ENCODE measurements around the gene CYS1. TPM values are rescaled to one million over a fixed set of nuclear protein-coding genes. Genes with fewer than 3 reads are reported as not detected.

The CYS1 gene
- total RNA-seq, 2 experiments from 2014 or later = 0.68 TPM; not detected in 1

DNA sequence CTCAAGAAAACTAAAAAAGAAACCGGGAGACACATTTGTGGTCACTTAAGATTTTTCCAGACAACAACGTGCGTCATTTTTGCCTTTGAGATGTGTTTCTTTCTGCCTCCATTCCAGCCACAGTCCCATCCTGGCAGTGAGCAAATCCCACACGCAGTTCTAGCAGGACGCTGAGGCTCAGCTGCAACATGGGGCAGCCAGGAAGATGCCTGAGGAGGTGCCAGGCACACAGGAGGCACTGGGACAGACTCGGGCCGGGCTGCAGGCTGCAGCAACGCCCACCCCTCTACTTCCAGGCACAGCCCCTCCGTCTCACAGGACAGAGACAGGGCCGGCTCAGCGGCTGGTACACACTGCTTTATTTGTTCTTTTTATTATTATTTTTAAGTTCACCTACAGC lies 23.8 kb downstream of the CYS1 start:
- no peaks in the 10 kb centered on the region for H3K79me2 ChIP-seq (ENCODE audit: insufficient read depth, low read depth, low read length)
- ChIA-PET CTCF (ENCODE audit: unreplicated experiment) (no interaction called here), POLR2A (no interaction called here)
- H3K4me1 ChIP-seq (ENCODE audit: insufficient read depth, low read length, poor library complexity, severe bottlenecking) = no peaks in the 10 kb centered on the region
- intact Hi-C loops (cut with micrococcal nuclease; ENCODE audit: unreplicated experiment) = no loop called here
- BruUV-seq (replicated peaks) = no TSS peak
- no peak overlapping the region for H2AFZ ChIP-seq (ENCODE audit: low read length)
- H3K4me2 ChIP-seq (ENCODE audit: low read length) = no peak overlapping the region
- peaks cover 25% of the 10 kb centered on the region; the same call in 1 of the 2 replicates for H3K36me3 ChIP-seq (ENCODE audit: insufficient read depth, low read length)
- H3K4me3 ChIP-seq (ENCODE audit: low read depth, low read length, poor library complexity, severe bottlenecking) = no peak overlapping the region
- no peaks in the 10 kb centered on the region for H4K20me1 ChIP-seq (ENCODE audit: insufficient read depth, low read length)
- no peak overlapping the region for H3K27ac ChIP-seq (ENCODE audit: low read depth, low read length, poor library complexity, severe bottlenecking)
- no peaks in the 10 kb centered on the region for H3K9me2 ChIP-seq (ENCODE audit: insufficient read depth, low read length)
- no peak for DNase-seq (ENCODE audit: low spot score)
- no peak for TF ChIP-seq EZH2phosphoT487 (IDR thresholded peaks at IDR 0.05; ENCODE audit: borderline replicate concordance, low read depth, low read length)
- TF ChIP-seq, protein P1, sequence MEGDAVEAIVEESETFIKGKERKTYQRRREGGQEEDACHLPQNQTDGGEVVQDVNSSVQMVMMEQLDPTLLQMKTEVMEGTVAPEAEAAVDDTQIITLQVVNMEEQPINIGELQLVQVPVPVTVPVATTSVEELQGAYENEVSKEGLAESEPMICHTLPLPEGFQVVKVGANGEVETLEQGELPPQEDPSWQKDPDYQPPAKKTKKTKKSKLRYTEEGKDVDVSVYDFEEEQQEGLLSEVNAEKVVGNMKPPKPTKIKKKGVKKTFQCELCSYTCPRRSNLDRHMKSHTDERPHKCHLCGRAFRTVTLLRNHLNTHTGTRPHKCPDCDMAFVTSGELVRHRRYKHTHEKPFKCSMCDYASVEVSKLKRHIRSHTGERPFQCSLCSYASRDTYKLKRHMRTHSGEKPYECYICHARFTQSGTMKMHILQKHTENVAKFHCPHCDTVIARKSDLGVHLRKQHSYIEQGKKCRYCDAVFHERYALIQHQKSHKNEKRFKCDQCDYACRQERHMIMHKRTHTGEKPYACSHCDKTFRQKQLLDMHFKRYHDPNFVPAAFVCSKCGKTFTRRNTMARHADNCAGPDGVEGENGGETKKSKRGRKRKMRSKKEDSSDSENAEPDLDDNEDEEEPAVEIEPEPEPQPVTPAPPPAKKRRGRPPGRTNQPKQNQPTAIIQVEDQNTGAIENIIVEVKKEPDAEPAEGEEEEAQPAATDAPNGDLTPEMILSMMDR (conservative IDR thresholded peaks at IDR 0.05; ENCODE audit: low read length) = no peak
- H3K9me3 ChIP-seq (ENCODE audit: low read length) = no peaks in the 10 kb centered on the region

DNA sequence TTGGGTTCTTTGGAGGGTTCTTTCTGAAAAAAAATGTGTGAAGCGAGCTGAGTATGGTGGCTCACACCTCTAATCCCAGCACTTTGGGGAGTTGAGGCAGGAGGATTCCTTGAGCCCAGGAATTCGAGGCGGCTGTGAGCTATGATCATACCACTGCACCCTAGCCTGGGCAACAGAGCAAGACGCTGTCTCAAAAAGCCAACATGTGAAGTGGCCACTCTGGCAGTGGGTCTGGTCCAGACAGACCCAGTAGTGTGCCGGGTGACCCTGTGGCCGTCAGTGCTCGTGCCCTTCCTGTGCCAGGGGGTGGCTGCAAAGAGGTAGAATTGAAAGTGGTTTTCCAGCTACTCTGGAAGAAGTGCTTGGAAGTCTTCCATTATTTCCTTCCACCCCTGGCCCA lies 25.2 kb downstream of the CYS1 start:
- intact Hi-C loops (cut with micrococcal nuclease; ENCODE audit: unreplicated experiment) = no loop called here
- no TSS peak for BruUV-seq (replicated peaks)
- no peak overlapping the region for H2AFZ ChIP-seq (ENCODE audit: low read length)
- H3K4me2 ChIP-seq (ENCODE audit: low read length) = no peak overlapping the region
- ChIA-PET CTCF (ENCODE audit: unreplicated experiment) (no interaction called here), POLR2A (no interaction called here)
- H3K9me3 ChIP-seq (ENCODE audit: low read length) = no peaks in the 10 kb centered on the region
- H3K36me3 ChIP-seq (ENCODE audit: insufficient read depth, low read length) = peaks cover 25% of the 10 kb centered on the region; the same call in 1 of the 2 replicates
- H4K20me1 ChIP-seq (ENCODE audit: insufficient read depth, low read length) = no peaks in the 10 kb centered on the region
- DNase-seq (ENCODE audit: low spot score) = no peak
- no peak overlapping the region for H3K27ac ChIP-seq (ENCODE audit: low read depth, low read length, poor library complexity, severe bottlenecking)
- no peak overlapping the region for H3K4me3 ChIP-seq (ENCODE audit: low read depth, low read length, poor library complexity, severe bottlenecking)
- no peaks in the 10 kb centered on the region for H3K9me2 ChIP-seq (ENCODE audit: insufficient read depth, low read length)
- TF ChIP-seq EZH2phosphoT487 (IDR thresholded peaks at IDR 0.05; ENCODE audit: borderline replicate concordance, low read depth, low read length) = no peak
- TF ChIP-seq, protein P1 (conservative IDR thresholded peaks at IDR 0.05; ENCODE audit: low read length) = no peak
- no peaks in the 10 kb centered on the region for H3K4me1 ChIP-seq (ENCODE audit: insufficient read depth, low read length, poor library complexity, severe bottlenecking)
- no peaks in the 10 kb centered on the region for H3K79me2 ChIP-seq (ENCODE audit: insufficient read depth, low read depth, low read length)

DNA sequence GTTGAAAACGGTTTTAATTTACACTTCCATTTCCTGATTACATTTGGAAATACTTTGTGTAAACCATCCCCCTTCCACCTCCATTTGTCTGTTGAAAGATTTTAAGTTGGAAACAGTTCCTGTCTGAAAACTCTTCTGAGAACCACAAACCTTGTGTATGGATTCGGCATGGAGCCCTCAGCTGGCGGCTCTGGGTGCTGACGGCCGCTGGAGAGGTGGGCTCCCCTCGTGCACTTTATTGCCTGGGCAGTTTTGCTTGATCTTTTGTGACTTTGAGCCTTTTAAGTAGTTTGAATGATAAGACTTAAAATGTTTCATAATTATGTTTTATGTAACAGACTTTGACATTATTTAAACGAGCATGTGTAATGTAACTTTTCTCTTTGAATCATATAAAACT lies 25.8 kb downstream of the CYS1 start:
- peaks cover 29% of the 10 kb centered on the region; the same call in 1 of the 2 replicates for H3K36me3 ChIP-seq (ENCODE audit: insufficient read depth, low read length)
- no peaks in the 10 kb centered on the region for H4K20me1 ChIP-seq (ENCODE audit: insufficient read depth, low read length)
- no peaks in the 10 kb centered on the region for H3K9me3 ChIP-seq (ENCODE audit: low read length)
- no TSS peak for BruUV-seq (replicated peaks)
- CTCF ChIA-PET (ENCODE audit: unreplicated experiment) = no interaction called here
- no peaks in the 10 kb centered on the region for H3K9me2 ChIP-seq (ENCODE audit: insufficient read depth, low read length)
- no peak overlapping the region for H3K27ac ChIP-seq (ENCODE audit: low read depth, low read length, poor library complexity, severe bottlenecking)
- no peak overlapping the region for H2AFZ ChIP-seq (ENCODE audit: low read length)
- intact Hi-C loops (cut with micrococcal nuclease; ENCODE audit: unreplicated experiment) = no loop called here
- TF ChIP-seq, protein P1 (conservative IDR thresholded peaks at IDR 0.05; ENCODE audit: low read length) = no peak
- no peak for TF ChIP-seq EZH2phosphoT487 (IDR thresholded peaks at IDR 0.05; ENCODE audit: borderline replicate concordance, low read depth, low read length)
- no peaks in the 10 kb centered on the region for H3K79me2 ChIP-seq (ENCODE audit: insufficient read depth, low read depth, low read length)
- no peak overlapping the region for H3K4me2 ChIP-seq (ENCODE audit: low read length)
- H3K4me1 ChIP-seq (ENCODE audit: insufficient read depth, low read length, poor library complexity, severe bottlenecking) = no peaks in the 10 kb centered on the region
- POLR2A ChIA-PET = no interaction called here
- H3K4me3 ChIP-seq (ENCODE audit: low read depth, low read length, poor library complexity, severe bottlenecking) = no peak overlapping the region
- no peak for DNase-seq (ENCODE audit: low spot score)
